Dermis blood vessel endothelial cell (primary cell): ENCODE results near the gene MRPL10. TPM values are rescaled to one million over a fixed set of nuclear protein-coding genes. Genes with fewer than 3 reads are reported as not detected.
A peak's percentile ranks its signal among the peaks of the same experiment; 100 is the strongest.

ENCODE experiments used
- DNase-seq: peaks from one replicate; pipeline ENCODE4 v3.0.0; 2010
- total RNA-seq: library from RNA; depleted of rRNA; stranded (reverse); fragments of >200 nt; gene quantifications from 2 replicates; pipeline ENCODE4 v1.2.3, GENCODE V29; 2014

The MRPL10 gene
- total RNA-seq = 19.9 and 26.0 TPM in 2 replicates

- peak; percentile 95 for DNase-seq
These were observed at the start of gene MRPL10, which contains the start of gene LRRC46 for GRCh38 chr17:47831003-47831933. MRPL10 (minus strand) TSS chr17:47831541; CDS start chr17:47831511, 30 bp downstream. LRRC46 (plus strand) TSS chr17:47831670; CDS start chr17:47831990, 320 bp downstream.

- no peak for DNase-seq
These were observed 48.6 kb upstream of the MRPL10 start for GRCh38 chr17:47879776-47880454.

GRCh38 chr17:47879028-47879585 is 47.8 kb upstream of the MRPL10 start:
- DNase-seq = peak; percentile 15

GRCh38 chr17:47878203-47879027 is 47.1 kb upstream of the MRPL10 start:
- DNase-seq = no peak

GRCh38 chr17:47877368-47878034 is 46.2 kb upstream of the MRPL10 start:
- DNase-seq = no peak

- DNase-seq = no peak
These were observed 44.0 kb upstream of the MRPL10 start for GRCh38 chr17:47875011-47875985.

DNA sequence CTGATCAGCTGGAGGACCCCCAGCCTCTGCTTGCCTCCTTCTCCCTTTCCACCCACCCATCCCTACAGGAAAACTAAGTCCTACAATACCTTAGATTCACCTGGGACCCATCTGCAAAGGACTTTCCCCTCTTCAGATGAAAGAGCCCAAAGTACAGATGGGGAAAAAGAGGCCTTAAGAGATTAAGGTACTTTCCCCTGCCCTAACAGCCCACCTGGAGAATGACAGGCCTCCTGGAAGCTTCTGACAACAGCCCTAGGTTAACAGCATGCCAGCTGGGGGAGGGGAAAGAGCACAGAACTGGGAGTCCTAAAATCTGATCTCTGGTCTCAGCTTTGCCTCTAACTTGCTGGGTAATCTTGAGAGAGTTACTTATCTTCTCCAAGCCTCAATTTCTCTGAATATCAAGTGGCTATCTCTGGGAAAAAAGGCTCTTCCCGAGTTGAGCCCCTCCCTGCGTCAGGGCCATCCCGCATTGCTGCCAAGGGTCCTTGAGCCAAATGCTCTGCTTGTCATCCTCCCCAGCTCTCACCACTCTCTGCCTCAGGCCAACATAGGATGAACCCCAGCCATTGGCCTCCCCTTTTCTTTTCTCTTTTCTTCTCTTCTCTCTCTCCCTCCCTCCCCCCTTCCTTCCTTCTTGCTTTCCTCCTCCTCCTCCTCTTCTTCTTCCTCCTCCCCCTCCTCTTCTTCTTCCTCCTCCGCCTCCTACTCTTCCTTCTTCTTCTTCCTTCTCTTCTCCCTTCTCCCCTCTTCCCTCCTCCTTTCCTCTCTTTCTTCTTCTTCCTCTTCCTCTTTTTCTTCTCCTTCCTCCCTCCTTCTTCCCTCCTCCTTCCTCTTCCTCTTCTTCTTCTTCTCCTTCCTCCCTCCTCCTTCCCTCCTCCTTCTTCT is 42.1 kb upstream of the MRPL10 start:
- no peak for DNase-seq

GRCh38 chr17:47872651-47873161 is 41.4 kb upstream of the MRPL10 start:
- no peak for DNase-seq

DNA sequence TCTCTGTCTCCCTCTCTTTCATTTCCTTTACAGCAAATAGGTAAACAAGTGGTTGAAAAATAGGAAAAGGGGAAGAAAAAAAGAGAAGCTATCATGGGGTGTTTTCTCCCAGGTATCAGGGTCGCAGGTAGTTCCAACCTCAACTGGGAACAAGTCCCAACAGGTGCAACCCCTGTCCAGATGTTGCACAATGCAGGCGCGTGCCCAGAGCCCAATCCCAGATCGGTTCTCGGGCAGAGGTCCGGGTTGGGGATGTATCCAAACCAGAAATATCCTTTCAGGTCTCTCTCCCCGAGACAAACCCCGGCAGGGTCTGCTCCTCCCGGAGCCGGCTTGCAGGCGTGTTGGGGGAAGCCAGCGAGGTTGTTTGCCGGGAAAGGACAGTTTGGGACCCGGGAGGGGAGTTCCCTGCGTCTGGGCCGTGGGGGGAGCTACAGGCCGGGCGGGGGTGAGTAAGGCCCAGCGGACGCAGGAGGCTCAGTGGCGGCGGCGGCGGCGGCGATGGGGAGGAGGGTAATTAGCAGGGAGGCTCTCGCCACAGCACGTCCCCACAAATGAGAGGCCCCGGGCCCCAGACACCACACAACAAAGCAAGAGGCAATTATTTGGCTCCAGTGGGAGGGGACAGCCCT is 40.8 kb upstream of the MRPL10 start:
- no peak for DNase-seq

DNA sequence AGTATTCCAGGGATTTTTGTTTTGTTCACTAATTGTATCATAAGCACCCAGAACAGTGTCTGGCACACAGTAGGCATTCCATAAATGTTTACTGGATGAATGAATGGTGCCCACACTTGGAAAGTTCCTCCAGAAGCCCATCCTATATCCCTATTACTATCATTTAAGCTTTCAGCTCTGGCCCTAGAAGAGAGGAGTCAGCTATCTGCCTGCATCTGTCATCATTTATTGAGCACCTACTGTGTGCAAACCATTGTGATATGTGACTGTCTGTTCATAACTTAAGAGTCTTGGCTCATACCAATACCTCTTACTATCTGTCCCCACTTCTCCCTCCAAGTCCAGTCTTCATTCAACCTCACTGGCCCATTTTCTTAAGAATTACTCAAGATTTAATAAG is 39.7 kb upstream of the MRPL10 start:
- DNase-seq = no peak

GRCh38 chr17:47870056-47870455 is 38.7 kb upstream of the MRPL10 start:
- DNase-seq = no peak

- DNase-seq = no peak
These were observed 37.8 kb upstream of the MRPL10 start for GRCh38 chr17:47869114-47869513.

GRCh38 chr17:47867813-47868533 is 36.6 kb upstream of the MRPL10 start:
- DNase-seq = no peak

DNA sequence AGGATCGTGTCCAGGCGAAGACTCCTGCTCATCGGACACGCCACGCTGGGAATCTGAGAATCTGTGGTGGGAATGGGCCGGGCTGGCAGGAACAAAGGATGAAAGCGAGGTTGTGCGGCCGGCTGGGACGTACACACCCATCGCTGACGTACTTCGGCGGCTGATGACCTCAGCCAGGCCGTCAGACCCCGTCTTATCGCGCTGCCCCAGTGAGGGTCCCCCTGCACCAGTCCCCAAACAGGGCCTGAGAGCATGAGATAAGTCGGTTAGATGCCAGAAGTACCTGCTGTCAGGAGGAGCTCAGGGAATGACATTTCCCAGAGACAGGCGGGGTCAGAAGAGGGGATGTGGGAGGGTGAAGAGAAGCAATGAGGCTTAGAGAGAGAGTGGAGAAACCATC is 35.6 kb upstream of the MRPL10 start:
- no peak for DNase-seq

DNA sequence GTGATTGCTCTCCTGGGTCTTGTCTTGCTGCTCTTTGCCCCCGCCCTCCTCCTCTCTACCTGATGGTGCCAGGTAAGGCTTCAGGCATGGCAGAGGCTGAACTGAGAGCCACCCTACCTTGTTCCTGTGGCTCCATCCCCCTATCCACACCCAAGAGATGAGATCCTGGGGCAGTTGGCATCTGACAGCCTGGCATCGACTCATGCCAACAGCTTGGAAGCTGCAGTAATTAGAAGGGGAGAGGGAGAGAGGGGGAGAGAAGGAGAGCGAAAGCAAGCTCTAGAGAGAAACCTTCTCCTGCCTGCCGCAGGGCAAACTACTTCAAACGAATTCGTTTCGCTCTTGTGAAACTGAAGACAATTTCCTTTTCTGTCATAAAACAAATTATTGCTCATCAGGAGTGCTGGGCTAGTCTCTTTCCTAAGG is 33.5 kb upstream of the MRPL10 start:
- DNase-seq = no peak

DNA sequence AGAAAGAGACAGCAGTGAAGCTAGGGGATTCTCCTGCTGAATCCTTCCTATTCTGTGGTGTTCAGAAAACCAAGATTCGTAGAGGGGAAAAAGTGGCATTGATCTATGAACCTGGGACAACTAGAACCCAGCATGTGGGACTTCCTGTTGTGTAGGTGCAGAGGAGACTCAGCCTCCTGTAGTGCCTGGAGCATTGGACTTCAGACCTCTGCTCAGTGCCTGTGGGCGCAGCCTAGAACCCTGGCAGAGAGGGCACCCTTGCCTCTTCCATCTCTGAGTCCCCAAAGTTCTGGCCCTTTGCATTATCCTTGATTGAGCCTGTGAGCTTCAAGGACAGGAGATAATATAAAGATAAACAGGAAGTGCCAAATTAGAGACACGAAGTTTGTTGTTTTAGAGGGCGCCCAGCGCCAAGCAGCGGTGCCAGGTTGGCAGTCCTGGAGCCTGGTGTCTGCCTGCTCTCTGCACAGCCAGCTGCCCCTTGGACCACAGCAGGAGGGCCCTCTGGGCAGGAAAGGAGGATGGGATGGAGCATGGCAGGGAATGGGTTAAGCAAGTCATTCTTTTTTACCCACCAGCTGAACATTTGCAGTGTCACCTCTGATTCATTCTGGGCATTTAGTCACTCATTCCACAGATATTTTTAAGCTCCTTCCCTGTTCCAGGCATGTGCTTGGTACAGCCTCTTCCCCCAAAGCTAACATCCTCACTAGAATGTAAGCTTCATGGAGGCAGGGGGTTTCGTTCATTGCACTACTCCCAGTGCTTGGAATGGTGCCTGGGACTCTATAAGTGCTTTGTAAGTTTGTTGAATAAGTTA is 31.5 kb upstream of the MRPL10 start:
- peak; percentile 47 for DNase-seq

DNA sequence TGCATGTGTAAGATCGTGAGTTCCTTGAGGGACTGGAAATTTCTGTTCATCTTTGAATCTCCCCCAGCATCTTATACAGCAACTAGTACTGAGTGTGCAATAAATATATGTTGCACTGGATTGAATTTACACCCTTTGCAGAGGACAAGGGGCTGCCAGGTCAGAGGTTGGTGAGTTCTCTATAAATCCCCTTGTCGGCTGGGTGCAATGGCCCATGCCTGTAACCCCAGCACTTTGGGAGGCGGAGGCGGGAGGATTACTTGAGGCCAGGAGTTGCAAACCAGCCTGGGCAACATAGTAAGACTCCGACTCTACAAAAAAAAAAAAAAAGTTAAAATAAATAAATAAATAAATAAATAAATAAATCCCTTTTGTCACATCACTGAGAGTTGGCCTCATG is 29.0 kb upstream of the MRPL10 start:
- DNase-seq = no peak
